ENCODE measurements around the gene RNF152.

GRCh38 chr18:61882296-61883004 is 10.4 kb downstream of the RNF152 start:
- TF ChIP-seq POLR2A (IDR thresholded peaks at IDR 0.05): no peak
- TF ChIP-seq CTCF (IDR thresholded peaks at IDR 0.05): no peak
